DND-41 (cell line): ENCODE measurements around the gene PLEKHA3.

ENCODE experiments used
- EZH2 ChIP-seq: IDR thresholded peaks from 3 replicates; pipeline ENCODE4 v1.6.1; 2012; ENCODE audit warnings: borderline replicate concordance, low read depth, mild to moderate bottlenecking, moderate library complexity, low read length, inconsistent platforms; ENCODE audit not compliant: severe bottlenecking
- TF ChIP-seq, protein P1 (sequence below): IDR thresholded peaks from 2 replicates; pipeline ENCODE4 v1.5.1; 2012; ENCODE audit warnings: borderline replicate concordance, low read length, moderate library complexity, mild to moderate bottlenecking; ENCODE audit not compliant: poor library complexity, severe bottlenecking; ENCODE audit errors: extremely low read depth

DNA sequence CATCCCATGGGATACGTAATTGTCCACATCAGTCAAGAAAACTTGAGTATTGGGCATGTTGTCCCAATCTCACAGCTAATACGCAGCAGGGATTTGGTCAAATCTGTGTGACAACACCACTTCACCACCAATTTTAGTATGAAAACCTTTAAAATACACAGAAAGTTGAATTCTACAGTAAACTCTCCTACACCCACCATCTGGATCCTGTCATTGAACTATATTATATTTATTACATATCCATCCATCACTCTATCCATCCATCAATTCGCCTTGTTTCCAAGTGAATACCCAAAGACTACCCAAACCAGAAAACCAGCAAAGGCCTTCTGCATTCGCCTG lies 1.0 kb upstream of the PLEKHA3 start:
- TF ChIP-seq, protein P1, sequence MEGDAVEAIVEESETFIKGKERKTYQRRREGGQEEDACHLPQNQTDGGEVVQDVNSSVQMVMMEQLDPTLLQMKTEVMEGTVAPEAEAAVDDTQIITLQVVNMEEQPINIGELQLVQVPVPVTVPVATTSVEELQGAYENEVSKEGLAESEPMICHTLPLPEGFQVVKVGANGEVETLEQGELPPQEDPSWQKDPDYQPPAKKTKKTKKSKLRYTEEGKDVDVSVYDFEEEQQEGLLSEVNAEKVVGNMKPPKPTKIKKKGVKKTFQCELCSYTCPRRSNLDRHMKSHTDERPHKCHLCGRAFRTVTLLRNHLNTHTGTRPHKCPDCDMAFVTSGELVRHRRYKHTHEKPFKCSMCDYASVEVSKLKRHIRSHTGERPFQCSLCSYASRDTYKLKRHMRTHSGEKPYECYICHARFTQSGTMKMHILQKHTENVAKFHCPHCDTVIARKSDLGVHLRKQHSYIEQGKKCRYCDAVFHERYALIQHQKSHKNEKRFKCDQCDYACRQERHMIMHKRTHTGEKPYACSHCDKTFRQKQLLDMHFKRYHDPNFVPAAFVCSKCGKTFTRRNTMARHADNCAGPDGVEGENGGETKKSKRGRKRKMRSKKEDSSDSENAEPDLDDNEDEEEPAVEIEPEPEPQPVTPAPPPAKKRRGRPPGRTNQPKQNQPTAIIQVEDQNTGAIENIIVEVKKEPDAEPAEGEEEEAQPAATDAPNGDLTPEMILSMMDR, result no peak
- TF ChIP-seq EZH2, result no peak
